ENCODE data around the gene PAX9. TPM values are rescaled to one million over a fixed set of nuclear protein-coding genes. Genes with fewer than 3 reads are reported as not detected.

Gene PAX9
- total RNA-seq, result not detected in 2 replicates

- peak; percentile 61 to 67 for DNase-seq (ENCODE audit: low read depth in 2 of 2)
These were observed at the start of gene PAX9 for GRCh38 chr14:36661506-36662257. Gene PAX9, plus strand, starts transcription at chr14:36661860. Its CDS starts 230 bp downstream, at chr14:36662090.

- no peak for DNase-seq (ENCODE audit: low read depth in 2 of 2)
These were observed 43.8 kb upstream of the PAX9 start for GRCh38 chr14:36617824-36618223.

GRCh38 chr14:36618641-36619040 lies 43.0 kb upstream of the PAX9 start:
- DNase-seq (ENCODE audit: low read depth in 2 of 2), result no peak

- no peak for DNase-seq (ENCODE audit: low read depth in 2 of 2)
These were observed 42.5 kb upstream of the PAX9 start for GRCh38 chr14:36619131-36619530.

GRCh38 chr14:36619853-36620252 lies 41.8 kb upstream of the PAX9 start:
- DNase-seq (ENCODE audit: low read depth in 2 of 2), result no peak

GRCh38 chr14:36625014-36625413 lies 36.6 kb upstream of the PAX9 start:
- no peak for DNase-seq (ENCODE audit: low read depth in 2 of 2)

- DNase-seq (ENCODE audit: low read depth in 2 of 2), result no peak
These were observed 36.2 kb upstream of the PAX9 start for GRCh38 chr14:36625436-36625835.

GRCh38 chr14:36626151-36626550 lies 35.5 kb upstream of the PAX9 start:
- DNase-seq (ENCODE audit: low read depth in 2 of 2), result no peak

- no peak for DNase-seq (ENCODE audit: low read depth in 2 of 2)
These were observed 33.7 kb upstream of the PAX9 start for GRCh38 chr14:36627981-36628380.

- DNase-seq (ENCODE audit: low read depth in 2 of 2), result no peak
These were observed 28.1 kb upstream of the PAX9 start for GRCh38 chr14:36633580-36633979.

- no peak for DNase-seq (ENCODE audit: low read depth in 2 of 2)
These were observed 14.8 kb upstream of the PAX9 start for GRCh38 chr14:36646664-36647416.

GRCh38 chr14:36647417-36647823 lies 14.2 kb upstream of the PAX9 start:
- DNase-seq (ENCODE audit: low read depth in 2 of 2), result no peak

- peak; percentile 16 to 43 for DNase-seq (ENCODE audit: low read depth in 2 of 2)
These were observed 13.6 kb upstream of the PAX9 start for GRCh38 chr14:36647824-36648753.

- DNase-seq (ENCODE audit: low read depth in 2 of 2), result no peak
These were observed 11.6 kb upstream of the PAX9 start for GRCh38 chr14:36649872-36650650.

- no peak for DNase-seq (ENCODE audit: low read depth in 2 of 2)
These were observed 9.0 kb upstream of the PAX9 start for GRCh38 chr14:36652542-36653201.

GRCh38 chr14:36653413-36653812 lies 8.2 kb upstream of the PAX9 start:
- no peak for DNase-seq (ENCODE audit: low read depth in 2 of 2)

- no peak for DNase-seq (ENCODE audit: low read depth in 2 of 2)
These were observed 7.5 kb upstream of the PAX9 start for GRCh38 chr14:36653962-36654793.

- no peak for DNase-seq (ENCODE audit: low read depth in 2 of 2)
These were observed 6.8 kb upstream of the PAX9 start for GRCh38 chr14:36654794-36655381.

GRCh38 chr14:36655571-36655962 lies 6.1 kb upstream of the PAX9 start:
- DNase-seq (ENCODE audit: low read depth in 2 of 2), result no peak

Measured in lung microvascular endothelial cell (primary cell).